Activated T-cell treated with anti-CD3 and anti-CD28 coated beads, Interleukin-2, amount 50 U/mL, for 24 hours (primary cell): ENCODE measurements around the gene ZNF563.
A peak's percentile ranks its signal among the peaks of the same experiment; 100 is the strongest.
"Not testable (repeated sequence)": the region's sequence is repeated elsewhere in the genome, so short reads cannot be mapped to it uniquely, and the experiment has no call there.

Experiments used
- DNase-seq: peaks from one replicate; pipeline ENCODE4 v3.0.0-alpha.2; 2020
- H3K27ac Mint-ChIP-seq: 2 replicates; pipeline ENCODE4 v1.8.0; 2020; ENCODE audit warnings: mild to moderate bottlenecking, mixed read lengths
- H3K27me3 Mint-ChIP-seq: 2 replicates; pipeline ENCODE4 v1.8.0; 2020; ENCODE audit warnings: mixed read lengths
- H3K36me3 Mint-ChIP-seq: 2 replicates; pipeline ENCODE4 v1.8.0; 2020; ENCODE audit warnings: low read depth, mixed read lengths
- H3K4me1 Mint-ChIP-seq: 2 replicates; pipeline ENCODE4 v1.8.0; 2020; ENCODE audit warnings: low read depth, mixed read lengths
- H3K4me3 Mint-ChIP-seq: 2 replicates; pipeline ENCODE4 v1.8.0; 2020; ENCODE audit warnings: mild to moderate bottlenecking, moderate library complexity, mixed read lengths
- H3K9me3 Mint-ChIP-seq: 2 replicates; pipeline ENCODE4 v1.8.0; 2020; ENCODE audit warnings: mixed read lengths

ZNF563 gene

GRCh38 chr19:12331211-12331941 is 2.1 kb downstream of the ZNF563 start:
- peak overlapping the region; percentile 95 for H3K27ac Mint-ChIP-seq
- no peaks in the 10 kb centered on the region for H3K9me3 Mint-ChIP-seq
- H3K4me1 Mint-ChIP-seq: peaks cover 56% of the 10 kb centered on the region
- H3K4me3 Mint-ChIP-seq: peak overlapping the region; percentile 93
- no peaks in the 10 kb centered on the region for H3K27me3 Mint-ChIP-seq
- H3K36me3 Mint-ChIP-seq: peaks cover 18% of the 10 kb centered on the region
- peak; percentile 72 for DNase-seq

GRCh38 chr19:12330340-12330739 is 3.1 kb downstream of the ZNF563 start:
- H3K36me3 Mint-ChIP-seq: peaks cover 27% of the 10 kb centered on the region
- H3K4me3 Mint-ChIP-seq: no peak overlapping the region
- H3K9me3 Mint-ChIP-seq: no peaks in the 10 kb centered on the region
- DNase-seq: no peak
- peak overlapping the region; percentile 6 for H3K27ac Mint-ChIP-seq
- peaks cover 63% of the 10 kb centered on the region for H3K4me1 Mint-ChIP-seq
- H3K27me3 Mint-ChIP-seq: no peaks in the 10 kb centered on the region

GRCh38 chr19:12325690-12326089 is 7.7 kb downstream of the ZNF563 start:
- no peak overlapping the region for H3K27ac Mint-ChIP-seq

GRCh38 chr19:12318782-12319413 is 14.5 kb downstream of the ZNF563 start:
- Mint-ChIP-seq H3K27me3 (no peaks in the 10 kb centered on the region), H3K4me3 (no peak overlapping the region), H3K9me3 (peaks cover 48% of the 10 kb centered on the region), H3K36me3 (peaks cover 87% of the 10 kb centered on the region), H3K4me1 (no peaks in the 10 kb centered on the region), H3K27ac (no peak overlapping the region)
- no peak for DNase-seq

More at GRCh38 chr19:12325690-12326089, 7.7 kb downstream of the ZNF563 start:
- H3K27me3 Mint-ChIP-seq: no peaks in the 10 kb centered on the region
- no peak overlapping the region for H3K4me3 Mint-ChIP-seq
- peaks cover 59% of the 10 kb centered on the region for H3K36me3 Mint-ChIP-seq
- peaks cover 15% of the 10 kb centered on the region for H3K9me3 Mint-ChIP-seq
- no peak for DNase-seq
- H3K4me1 Mint-ChIP-seq: peaks cover 36% of the 10 kb centered on the region

- Mint-ChIP-seq H3K4me3 (no peak overlapping the region), H3K27me3 (no peaks in the 10 kb centered on the region), H3K36me3 (peaks cover 53% of the 10 kb centered on the region), H3K4me1 (no peaks in the 10 kb centered on the region), H3K9me3 (peaks cover 31% of the 10 kb centered on the region), H3K27ac (no peak overlapping the region)
- DNase-seq: no peak
Observed at GRCh38 chr19:12314553-12314952, 18.9 kb downstream of the ZNF563 start.

GRCh38 chr19:12308891-12309290 is 24.5 kb downstream of the ZNF563 start:
- not testable (repeated sequence) for DNase-seq, H3K4me3 Mint-ChIP-seq, H3K4me1 Mint-ChIP-seq, H3K27ac Mint-ChIP-seq, H3K9me3 Mint-ChIP-seq, H3K27me3 Mint-ChIP-seq
- H3K36me3 Mint-ChIP-seq: peaks cover 16% of the 10 kb centered on the region

- Mint-ChIP-seq H3K4me1 (peaks cover 31% of the 10 kb centered on the region), H3K27ac (peak overlapping the region; percentile 97), H3K36me3 (peaks cover 29% of the 10 kb centered on the region), H3K27me3 (no peaks in the 10 kb centered on the region), H3K9me3 (peaks cover 2% of the 10 kb centered on the region), H3K4me3 (peak overlapping the region; percentile 99)
- DNase-seq: no peak
Observed at GRCh38 chr19:12295191-12295590, 38.2 kb downstream of the ZNF563 start.

- Mint-ChIP-seq H3K9me3 (peaks cover 2% of the 10 kb centered on the region), H3K27ac (peak within 1 kb of the TSS; percentile 97), H3K36me3 (peaks cover 34% of the 10 kb centered on the region), H3K4me1 (peaks cover 36% of the 10 kb centered on the region), H3K27me3 (no peaks in the 10 kb centered on the region), H3K4me3 (peak within 1 kb of the TSS; percentile 99)
- peak; percentile 95 for DNase-seq
Observed at GRCh38 chr19:12294249-12295158, 38.9 kb downstream of the ZNF563 start, which contains the start of gene ZNF44. ZNF44 (minus strand) TSS chr19:12294883; CDS start chr19:12294694, 189 bp downstream.

- no peaks in the 10 kb centered on the region for H3K27me3 Mint-ChIP-seq
- DNase-seq: peak; percentile 47
- H3K27ac Mint-ChIP-seq: peak overlapping the region; percentile 97
- peaks cover 43% of the 10 kb centered on the region for H3K4me1 Mint-ChIP-seq
- H3K36me3 Mint-ChIP-seq: peaks cover 41% of the 10 kb centered on the region
- peaks cover 2% of the 10 kb centered on the region for H3K9me3 Mint-ChIP-seq
- H3K4me3 Mint-ChIP-seq: peak overlapping the region; percentile 99
Observed at GRCh38 chr19:12293777-12294248, 39.6 kb downstream of the ZNF563 start.

GRCh38 chr19:12289790-12290065 is 43.7 kb downstream of the ZNF563 start:
- H3K4me1 Mint-ChIP-seq: peaks cover 50% of the 10 kb centered on the region
- peak overlapping the region; percentile 87 for H3K27ac Mint-ChIP-seq
- peak overlapping the region; percentile 23 for H3K4me3 Mint-ChIP-seq

GRCh38 chr19:12287958-12288500 is 45.4 kb downstream of the ZNF563 start:
- Mint-ChIP-seq H3K9me3 (peaks cover 5% of the 10 kb centered on the region), H3K4me3 (no peak overlapping the region), H3K27ac (no peak overlapping the region), H3K36me3 (peaks cover 72% of the 10 kb centered on the region), H3K4me1 (peaks cover 42% of the 10 kb centered on the region), H3K27me3 (no peaks in the 10 kb centered on the region)
- DNase-seq: no peak

More at GRCh38 chr19:12289790-12290065, 43.7 kb downstream of the ZNF563 start:
- Mint-ChIP-seq H3K9me3 (peaks cover 5% of the 10 kb centered on the region), H3K36me3 (peaks cover 67% of the 10 kb centered on the region), H3K27me3 (no peaks in the 10 kb centered on the region)
- DNase-seq: no peak

GRCh38 chr19:12284631-12285030 is 48.8 kb downstream of the ZNF563 start:
- H3K36me3 Mint-ChIP-seq: peaks cover 83% of the 10 kb centered on the region
- no peak overlapping the region for H3K27ac Mint-ChIP-seq
- H3K4me1 Mint-ChIP-seq: peaks cover 45% of the 10 kb centered on the region
- H3K9me3 Mint-ChIP-seq: peaks cover 19% of the 10 kb centered on the region
- no peaks in the 10 kb centered on the region for H3K27me3 Mint-ChIP-seq
- H3K4me3 Mint-ChIP-seq: no peak overlapping the region
- no peak for DNase-seq

GRCh38 chr19:12284226-12284625 is 49.2 kb downstream of the ZNF563 start:
- H3K27ac Mint-ChIP-seq: no peak overlapping the region
- H3K4me3 Mint-ChIP-seq: no peak overlapping the region
- no peak for DNase-seq
- H3K9me3 Mint-ChIP-seq: peaks cover 19% of the 10 kb centered on the region
- H3K4me1 Mint-ChIP-seq: peaks cover 45% of the 10 kb centered on the region
- peaks cover 83% of the 10 kb centered on the region for H3K36me3 Mint-ChIP-seq
- H3K27me3 Mint-ChIP-seq: no peaks in the 10 kb centered on the region

- peaks cover 95% of the 10 kb centered on the region for H3K36me3 Mint-ChIP-seq
- H3K4me1 Mint-ChIP-seq: peaks cover 39% of the 10 kb centered on the region
- H3K4me3 Mint-ChIP-seq: no peak overlapping the region
- no peak for DNase-seq
- no peaks in the 10 kb centered on the region for H3K27me3 Mint-ChIP-seq
- peaks cover 52% of the 10 kb centered on the region for H3K9me3 Mint-ChIP-seq
- peak overlapping the region; percentile 22 for H3K27ac Mint-ChIP-seq
Observed at GRCh38 chr19:12278713-12279112, 54.7 kb downstream of the ZNF563 start.
